Coronary artery (tissue), 2 donors: ENCODE data around the gene ZCWPW2.

Experiments used
- DNase-seq: peaks from one replicate; pipeline ENCODE4 v3.0.0-alpha.2; 2017; ENCODE audit warnings: low spot score
- H3K27ac ChIP-seq, 2 donors: fragments of 200-600 bp; sonication (generic); one replicate each; pipeline ENCODE4 v1.5.1; 2016 to 2019
- H3K4me3 ChIP-seq: fragments of 200-600 bp; sonication (generic); 2 replicates; pipeline ENCODE4 v1.5.1; 2016; ENCODE audit warnings: mild to moderate bottlenecking, moderate library complexity
- CTCF ChIP-seq: fragments of 200-600 bp; sonication (generic); IDR thresholded peaks from one replicate; pipeline ENCODE4 v1.5.1; 2019; ENCODE audit warnings: antibody characterized with exemption

The ZCWPW2 gene

GRCh38 chr3:28504976-28505375 is 156.5 kb downstream of the ZCWPW2 start:
- TF ChIP-seq CTCF: no peak
- Histone ChIP-seq H3K27ac (no peak overlapping the region), H3K4me3 (no peak overlapping the region)
- no peak for DNase-seq

DNA sequence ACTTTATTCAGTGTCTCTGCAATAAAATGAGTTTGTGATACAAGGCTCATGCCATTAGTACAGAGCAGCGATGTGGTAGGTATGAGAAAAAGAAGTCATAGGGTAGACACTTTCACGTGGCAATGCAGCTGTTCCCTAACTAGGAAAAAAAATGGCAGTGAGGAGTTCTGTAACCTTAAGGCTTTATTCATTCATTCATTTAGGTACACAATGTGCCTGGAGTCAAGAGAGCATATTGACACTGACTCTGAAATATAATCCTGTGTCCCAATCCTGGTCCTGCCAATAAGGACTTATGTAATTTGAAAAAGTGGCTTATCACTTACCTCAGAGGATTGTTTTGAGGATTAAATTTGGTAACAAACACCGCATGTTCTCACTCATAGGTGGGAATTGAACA is 173.1 kb downstream of the ZCWPW2 start:
- Histone ChIP-seq H3K27ac (no peak overlapping the region), H3K4me3 (no peak overlapping the region)
- no peak for DNase-seq
- TF ChIP-seq CTCF: no peak

GRCh38 chr3:28542351-28542750 is 193.8 kb downstream of the ZCWPW2 start:
- no peak for TF ChIP-seq CTCF
- Histone ChIP-seq H3K4me3 (no peak overlapping the region), H3K27ac (no peak overlapping the region)
- no peak for DNase-seq

DNA sequence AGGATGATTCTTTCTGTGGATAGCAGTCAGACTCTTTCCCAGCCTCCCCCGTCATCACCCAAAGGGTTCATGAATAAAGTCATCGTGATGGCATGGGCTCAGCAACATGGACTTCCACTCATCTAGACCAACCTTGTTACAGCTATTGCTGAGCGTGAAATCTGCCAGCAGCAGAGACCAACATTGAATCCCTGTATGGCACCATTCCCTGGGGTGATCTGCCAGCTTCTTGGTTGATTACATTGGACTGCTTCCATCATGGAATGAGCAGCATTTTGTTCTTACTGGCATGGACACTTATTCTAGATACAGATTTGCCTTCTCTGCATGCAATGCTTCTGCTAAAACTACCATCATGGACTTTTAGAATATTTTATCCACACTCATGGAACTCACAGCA is 195.7 kb downstream of the ZCWPW2 start:
- H3K4me3 ChIP-seq: no peak overlapping the region
- H3K27ac ChIP-seq: no peak overlapping the region
- no peak for TF ChIP-seq CTCF
- DNase-seq: no peak

GRCh38 chr3:28544831-28545230 is 196.3 kb downstream of the ZCWPW2 start:
- TF ChIP-seq CTCF: no peak

DNA sequence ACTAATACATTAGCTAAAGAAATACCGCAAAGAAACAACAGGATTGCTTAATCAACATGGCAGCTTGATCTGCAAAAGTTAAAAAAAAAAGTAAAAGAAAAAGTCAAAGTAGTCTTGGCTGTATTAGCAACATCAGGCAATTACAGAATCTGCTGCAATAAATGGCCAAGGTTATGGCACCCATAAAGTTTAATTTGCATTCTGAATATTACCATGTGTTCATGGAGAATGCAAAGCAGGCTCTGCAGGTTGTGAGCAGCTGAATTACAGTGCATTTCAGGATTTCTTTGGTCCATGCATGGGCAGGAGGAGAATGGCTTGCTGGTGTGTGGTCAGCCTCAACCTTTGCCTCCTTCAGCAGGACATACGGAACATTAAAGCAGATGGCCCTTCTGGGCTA is 199.2 kb downstream of the ZCWPW2 start:
- no peak overlapping the region for H3K27ac ChIP-seq
- no peak for DNase-seq
- TF ChIP-seq CTCF: no peak
- H3K4me3 ChIP-seq: no peak overlapping the region

More at GRCh38 chr3:28544831-28545230, 196.3 kb downstream of the ZCWPW2 start:
- DNase-seq: no peak
- no peak overlapping the region for H3K4me3 ChIP-seq
- H3K27ac ChIP-seq: no peak overlapping the region

GRCh38 chr3:28553175-28553574 is 204.7 kb downstream of the ZCWPW2 start:
- no peak for TF ChIP-seq CTCF
- DNase-seq: no peak
- Histone ChIP-seq H3K27ac (no peak overlapping the region), H3K4me3 (no peak overlapping the region)
